NCI-H2107 treated with DMSO at 0.1 percent for 48 hours (cell line): Measurements from ENCODE around the gene LRSAM1.

Source experiments
- DNase-seq: peaks from one replicate; lab custom pipeline; 2025; ENCODE audit not compliant: unreplicated experiment; lab: John Stamatoyannopoulos, UW

LRSAM1 gene

GRCh38 chr9:127531676-127532075, 80.4 kb downstream of the LRSAM1 start:
- no peak for DNase-seq

- DNase-seq: no peak
Observed at GRCh38 chr9:127534250-127534906, 83.1 kb downstream of the LRSAM1 start.

GRCh38 chr9:127534931-127535330, 83.6 kb downstream of the LRSAM1 start:
- DNase-seq: no peak

GRCh38 chr9:127535396-127535795, 84.1 kb downstream of the LRSAM1 start:
- no peak for DNase-seq

- DNase-seq: no peak
Observed at GRCh38 chr9:127535834-127536233, 84.5 kb downstream of the LRSAM1 start.

- no peak for DNase-seq
Observed at GRCh38 chr9:127536499-127536898, 85.2 kb downstream of the LRSAM1 start.

GRCh38 chr9:127537014-127537413, 85.7 kb downstream of the LRSAM1 start:
- no peak for DNase-seq

- DNase-seq: no peak
Observed at GRCh38 chr9:127537792-127538191, 86.5 kb downstream of the LRSAM1 start.

- DNase-seq: no peak
Observed at GRCh38 chr9:127538849-127539258, 87.5 kb downstream of the LRSAM1 start.

- DNase-seq: no peak
Observed at GRCh38 chr9:127539259-127539981, 88.1 kb downstream of the LRSAM1 start.

GRCh38 chr9:127539982-127540663, 88.8 kb downstream of the LRSAM1 start:
- DNase-seq: no peak

GRCh38 chr9:127540664-127541041, 89.3 kb downstream of the LRSAM1 start:
- no peak for DNase-seq

GRCh38 chr9:127541176-127541575, 89.9 kb downstream of the LRSAM1 start:
- DNase-seq: no peak

- DNase-seq: no peak
Observed at GRCh38 chr9:127541865-127542264, 90.6 kb downstream of the LRSAM1 start.

GRCh38 chr9:127543221-127543620, 91.9 kb downstream of the LRSAM1 start:
- no peak for DNase-seq

GRCh38 chr9:127543973-127544533, 92.7 kb downstream of the LRSAM1 start:
- no peak for DNase-seq

GRCh38 chr9:127545196-127546124, 94.2 kb downstream of the LRSAM1 start:
- no peak for DNase-seq

- DNase-seq: no peak
Observed at GRCh38 chr9:127546125-127546832, 95.0 kb downstream of the LRSAM1 start.

- DNase-seq: no peak
Observed at GRCh38 chr9:127548352-127548881, 97.1 kb downstream of the LRSAM1 start.

- DNase-seq: no peak
Observed at GRCh38 chr9:127549218-127549617, 97.9 kb downstream of the LRSAM1 start.
